ENCODE data around the gene CEP162.
"Not testable (repeated sequence)": the region's sequence is repeated elsewhere in the genome, so short reads cannot be mapped to it uniquely, and the experiment has no call there.

GRCh38 chr6:84244416-84245081 lies 17.1 kb upstream of the CEP162 start:
- not testable (repeated sequence) for TF ChIP-seq CTCF, POLR2A (IDR thresholded peaks at IDR 0.05)

All from tibial nerve (tissue), 3 donors.